ENCODE measurements around the gene SLC8A2. TPM values are rescaled to one million over a fixed set of nuclear protein-coding genes. Genes with fewer than 3 reads are reported as not detected.

Gene SLC8A2
- total and polyA plus RNA-seq, 2 of the 4 experiments (the other 2 are of a cell fraction): 0.05 TPM; not detected in 1

- no peak overlapping the region for H3K23ac ChIP-seq (ENCODE audit: low read depth, low read length)
- no peak overlapping the region for H3K4ac ChIP-seq (ENCODE audit: low read depth, low read length)
- no peak overlapping the region for H3K56ac ChIP-seq (ENCODE audit: extremely low read depth, insufficient read depth, low read length)
- POLR2A ChIA-PET (ENCODE audit: unreplicated experiment): no interaction called here
- dilution Hi-C loops (cut with HindIII; ENCODE audit: low sequenced_read_pairs, unreplicated experiment): no loop called here
- TF ChIP-seq ELK1 (IDR thresholded peaks at IDR 0.05; ENCODE audit: borderline replicate concordance, low read depth, low read length) (no peak), MAZ (IDR thresholded peaks at IDR 0.05; ENCODE audit: borderline replicate concordance, low read depth, low read length) (no peak), MAFK (IDR thresholded peaks at IDR 0.05; ENCODE audit: low read depth, low read length) (no peak), CEBPB (IDR thresholded peaks at IDR 0.05; ENCODE audit: low read depth, low read length) (no peak), CTCF (conservative IDR thresholded peaks at IDR 0.05; ENCODE audit: low read depth, low read length) (no peak), RAD21 (IDR thresholded peaks at IDR 0.05; ENCODE audit: low read length) (no peak), MXI1 (IDR thresholded peaks at IDR 0.05; ENCODE audit: borderline replicate concordance, low read depth, low read length) (no peak), RCOR1 (IDR thresholded peaks at IDR 0.05; ENCODE audit: insufficient replicate concordance, low read length) (no peak), RFX5 (IDR thresholded peaks at IDR 0.05; ENCODE audit: low read depth, low read length) (no peak), BHLHE40 (IDR thresholded peaks at IDR 0.05; ENCODE audit: low read depth, low read length) (no peak), CHD1 (IDR thresholded peaks at IDR 0.05; ENCODE audit: low read depth, low read length) (no peak), POLR2A (IDR thresholded peaks at IDR 0.05; ENCODE audit: low read depth, low read length) (no peak), SMC3 (IDR thresholded peaks at IDR 0.05; ENCODE audit: low read depth, low read length) (no peak), NFE2L2 (IDR thresholded peaks at IDR 0.05; ENCODE audit: low read depth, low read length) (no peak)
- CTCF ChIA-PET: no interaction called here
- in situ Hi-C loops (cut with MboI; ENCODE audit: low sequenced_read_pairs): no loop called here
- H4K91ac ChIP-seq (ENCODE audit: insufficient read depth, low read depth, low read length): no peak overlapping the region
- H3K4me2 ChIP-seq (ENCODE audit: low read depth, low read length): no peak overlapping the region
- no peak for DNase-seq
- no peak overlapping the region for H2AFZ ChIP-seq (replicated peaks; ENCODE audit: low read length, poor library complexity)
- no peak overlapping the region for H3K27ac ChIP-seq (ENCODE audit: insufficient read depth, low read length)
- no peak overlapping the region for H3K18ac ChIP-seq (ENCODE audit: low read depth, low read length)
- H4K5ac ChIP-seq (ENCODE audit: low read depth, low read length): no peak overlapping the region
- H3K9me1 ChIP-seq (ENCODE audit: insufficient read depth, low read length): 0 out of 2 replicates have a peak, but pooled peaks cover 3% of the 10 kb centered on the region
- peaks cover 19 to 80% of the 10 kb centered on the region in 2 experiments for H3K79me1 ChIP-seq (ENCODE audit: low read depth in 1 of 2, low read length in 2 of 2)
- no peaks in the 10 kb centered on the region for H3K4me1 ChIP-seq (ENCODE audit: control insufficient read depth, insufficient read depth, low read length)
- H4K20me1 ChIP-seq (ENCODE audit: insufficient read depth, low read length): peaks cover 45% of the 10 kb centered on the region
- H4K8ac ChIP-seq (ENCODE audit: low read depth in 2 of 2, low read length in 2 of 2): no peak overlapping the region
- H3K4me3 ChIP-seq (ENCODE audit: insufficient read depth, low read depth, low read length): no peak overlapping the region
- WGBS, 2 experiments (ENCODE audit: extremely low coverage in 2 of 2, insufficient read length in 1 of 2): 90% methylated on average over 3 of the region's 5 CpGs; no CpG with 5 or more reads in 1 of the 2 experiments
- no peak overlapping the region for H3K14ac ChIP-seq (replicated peaks; ENCODE audit: low read depth, low read length)
- no peaks in the 10 kb centered on the region for H3K27me3 ChIP-seq (ENCODE audit: control insufficient read depth, insufficient read depth, low read length)
- ATAC-seq (ENCODE audit: low read depth): no peak
- H3K9me3 ChIP-seq (ENCODE audit: control insufficient read depth, insufficient read depth, low read length): no peaks in the 10 kb centered on the region
- H2AK5ac ChIP-seq (ENCODE audit: low read depth, low read length): no peak overlapping the region
- no peak overlapping the region for H2BK5ac ChIP-seq (ENCODE audit: low read depth, low read length, poor library complexity, severe bottlenecking)
- H2AK9ac ChIP-seq (replicated peaks; ENCODE audit: low read depth, low read length, poor library complexity): no peak overlapping the region
- no peak overlapping the region for H2BK20ac ChIP-seq (ENCODE audit: low read depth, low read length)
- no peak overlapping the region for H3K9ac ChIP-seq (ENCODE audit: low read depth, low read length)
- BruUV-seq (replicated peaks): no TSS peak
- intact Hi-C loops (cut with micrococcal nuclease): no loop called here
- no peak overlapping the region for H2BK15ac ChIP-seq (ENCODE audit: low read depth, low read length)
- H3K36me3 ChIP-seq (ENCODE audit: control insufficient read depth, insufficient read depth, low read length): peaks cover 36% of the 10 kb centered on the region
- H2BK120ac ChIP-seq (ENCODE audit: low read depth, low read length): no peak overlapping the region
Measured at GRCh38 chr19:47503826-47504150, 32.1 kb upstream of the SLC8A2 start.

Measured in IMR-90 (cell line).